HepG2 (cell line): ENCODE measurements around the gene STK40. TPM values are rescaled to one million over a fixed set of nuclear protein-coding genes. Genes with fewer than 3 reads are reported as not detected.

ENCODE experiments used
- AKNA ChIP-seq: sonication (generic); formaldehyde crosslinking; IDR thresholded peaks from 2 replicates; pipeline ENCODE4 v1.4.0; 2020; ENCODE audit warnings: missing genetic modification reagents, borderline replicate concordance
- CTCF ChIP-seq: sonication (generic); formaldehyde crosslinking; IDR thresholded peaks from 2 replicates; pipeline ENCODE4 v1.5.0; 2020; ENCODE audit warnings: mild to moderate bottlenecking, missing genetic modification reagents, moderate library complexity
- FOXJ3 ChIP-seq: sonication (generic); formaldehyde crosslinking; IDR thresholded peaks from 2 replicates; pipeline ENCODE4 v1.4.0; 2020; ENCODE audit warnings: missing genetic modification reagents, mild to moderate bottlenecking, borderline replicate concordance
- GMEB2 ChIP-seq: IDR thresholded peaks from 2 replicates; pipeline ENCODE4 v1.6.1; 2016; ENCODE audit warnings: missing biosample characterization, missing genetic modification reagents, low read depth
- HNF4G ChIP-seq, 2 experiments: sonication (generic) in 1 of 2; formaldehyde crosslinking in 1 of 2; IDR thresholded peaks; 2 replicates each; pipeline versions ENCODE4 v1.4.0 to v1.6.1; 2011 to 2020; ENCODE audit warnings: borderline replicate concordance in 2 of 2, low read depth in 2 of 2, mild to moderate bottlenecking in 2 of 2, low read length in 1 of 2, missing genetic modification reagents in 1 of 2, moderate library complexity in 1 of 2
- HNRNPH1 ChIP-seq: fragments of 200-400 bp; formaldehyde crosslinking; optimal IDR thresholded peaks from 2 replicates; pipeline ENCODE3; 2017; ENCODE audit warnings: mild to moderate bottlenecking, low read depth, low read length
- IKZF4 ChIP-seq: sonication (generic); formaldehyde crosslinking; IDR thresholded peaks from 2 replicates; pipeline ENCODE4 v1.5.1; 2020; ENCODE audit warnings: borderline replicate concordance, mild to moderate bottlenecking, low read depth, missing genetic modification reagents; ENCODE audit errors: not compliant biosample characterization
- JUNB ChIP-seq: sonication (generic); formaldehyde crosslinking; IDR thresholded peaks from 2 replicates; pipeline ENCODE4 v1.8.0; 2022; ENCODE audit warnings: missing genetic modification reagents, mild to moderate bottlenecking, borderline replicate concordance
- MTA1 ChIP-seq: sonication (generic); formaldehyde crosslinking; IDR thresholded peaks from 2 replicates; pipeline ENCODE4 v1.4.0; 2020; ENCODE audit warnings: missing genetic modification reagents, mild to moderate bottlenecking, borderline replicate concordance
- NR2F6 ChIP-seq, 2 experiments: IDR thresholded peaks; 2 replicates each; pipeline ENCODE4 v1.6.1; 2016; ENCODE audit warnings: antibody characterized with exemption in 1 of 2, mild to moderate bottlenecking in 1 of 2
- ZFP36L1 ChIP-seq: sonication (generic); formaldehyde crosslinking; IDR thresholded peaks from 2 replicates; pipeline ENCODE4 v1.8.0; 2022; ENCODE audit warnings: mild to moderate bottlenecking, missing genetic modification reagents, moderate library complexity
- ZNF30 ChIP-seq: sonication (generic); formaldehyde crosslinking; IDR thresholded peaks from 2 replicates; pipeline ENCODE4 v1.5.0; 2020; ENCODE audit warnings: mild to moderate bottlenecking, missing genetic modification reagents
- ZNF577 ChIP-seq: sonication (generic); formaldehyde crosslinking; IDR thresholded peaks from 2 replicates; pipeline ENCODE4 v1.4.0; 2020; ENCODE audit warnings: mild to moderate bottlenecking, low read depth, missing genetic modification reagents, borderline replicate concordance
- ZNF773 ChIP-seq: sonication (generic); formaldehyde crosslinking; IDR thresholded peaks from 2 replicates; pipeline ENCODE4 v1.4.0; 2020; ENCODE audit warnings: missing genetic modification reagents, borderline replicate concordance
- ZNF883 ChIP-seq: sonication (generic); formaldehyde crosslinking; IDR thresholded peaks from 2 replicates; pipeline ENCODE4 v1.5.1; 2020; ENCODE audit warnings: mild to moderate bottlenecking, missing genetic modification reagents; ENCODE audit errors: not compliant biosample characterization
- polyA plus RNA-seq, 8 experiments: library from polyadenylated mRNA; depleted of rRNA in 3 of 8; stranded (reverse) in 7 of 8; unstranded in 1 of 8; fragments of >200 nt; fragmentation: Illumina TruSeq in 4 of 8; extraction: Trizol in 4 of 8; gene quantifications; 2 replicates each; pipeline versions ENCODE4 v1.2.1 to v1.2.3, GENCODE V29; 2011 to 2016; ENCODE audit warnings: low read depth in 4 of 8, missing spikeins in 1 of 8, mixed read lengths in 1 of 8; ENCODE audit not compliant: insufficient read depth in 1 of 8
- total RNA-seq, 5 experiments: library from RNA; depleted of rRNA; stranded (reverse); fragments of >200 nt; fragmentation: Illumina TruSeq; extraction: Trizol; gene quantifications; 2 replicates each; pipeline ENCODE4 v1.2.3, GENCODE V29; 2016; ENCODE audit warnings: low read depth in 1 of 5

STK40 gene
- total and polyA plus RNA-seq, 2 of the 13 experiments (the other 11 are each of a cell fraction or from before 2014, with no cell fraction given) = 33.8 to 35.1 TPM

GRCh38 chr1:36397378-36398230 is 11.9 kb upstream of the STK40 start, which contains the start of gene LSM10 (continued):
- no peak for TF ChIP-seq ZNF577
- TF ChIP-seq ZNF773 = peak; percentile 86; the same call in 1 of the 2 replicates
- TF ChIP-seq CTCF (CRISPR knock-in tag) = peak; percentile 24
- TF ChIP-seq NR2F6 (IDR thresholded peaks at IDR 0.05) = no peak
- TF ChIP-seq NR2F6 (CRISPR knock-in tag; IDR thresholded peaks at IDR 0.05) = peak; percentile 23; the same call in 1 of the 2 replicates
- peak; percentile 80 for TF ChIP-seq GMEB2 (CRISPR knock-in tag)
- TF ChIP-seq FOXJ3 = no peak; the same call in 1 of the 2 replicates
- TF ChIP-seq JUNB = no peak
- TF ChIP-seq IKZF4 = no peak
- TF ChIP-seq MTA1 = no peak
- TF ChIP-seq ZFP36L1 (CRISPR knock-in tag) = no peak
- 0 out of 2 replicates have a peak, but pooled peaks have one; percentile 81 for TF ChIP-seq ZNF30 (CRISPR knock-in tag)
- TF ChIP-seq ZNF883 (CRISPR knock-in tag) = no peak
- TF ChIP-seq HNRNPH1 = no peak
- no peak for TF ChIP-seq HNF4G (IDR thresholded peaks at IDR 0.05; ENCODE audit: borderline replicate concordance, low read depth, low read length)
- 0 out of 2 replicates have a peak, but pooled peaks have one; percentile 31 for TF ChIP-seq HNF4G (CRISPR knock-in tag; IDR thresholded peaks at IDR 0.05; ENCODE audit: borderline replicate concordance, low read depth)
- TF ChIP-seq AKNA (CRISPR knock-in tag) = peak; percentile 55; the same call in 1 of the 2 replicates
